Stimulated activated CD8-positive, alpha-beta memory T cell treated with anti-CD3 and anti-CD28 coated beads, Interleukin-2, amount 100 ng/mL, for 1 hour (primary cell): ENCODE data around the gene SPANXA2.
"Not testable (repeated sequence)": the region's sequence is repeated elsewhere in the genome, so short reads cannot be mapped to it uniquely, and the experiment has no call there.

Source experiments
- DNase-seq, 2 donors: peaks; one replicate each; pipeline ENCODE4 v3.0.0-alpha.2; 2020; ENCODE audit warnings: low read depth in 2 of 2

The SPANXA2 gene

GRCh38 chrX:141589408-141589807, at the start of gene SPANXA2:
Gene SPANXA2, plus strand, starts transcription at chrX:141589708. Its CDS starts 60 bp downstream, at chrX:141589768.
- not testable (repeated sequence) for DNase-seq

GRCh38 chrX:141542551-141542950, 47.0 kb upstream of the SPANXA2 start:
- DNase-seq, result not testable (repeated sequence)

- DNase-seq, result not testable (repeated sequence)
Measured at GRCh38 chrX:141584638-141585037, 4.9 kb upstream of the SPANXA2 start, which contains the start of gene SPANXA1. Gene SPANXA1, minus strand, starts transcription at chrX:141584738. Its CDS starts 60 bp downstream, at chrX:141584678.

- no peak for DNase-seq
Measured at GRCh38 chrX:141609111-141609510, 19.6 kb downstream of the SPANXA2 start.

- no peak for DNase-seq
Measured at GRCh38 chrX:141619336-141619735, 29.8 kb downstream of the SPANXA2 start.

- DNase-seq, result no peak
Measured at GRCh38 chrX:141632124-141632523, 42.6 kb downstream of the SPANXA2 start.

GRCh38 chrX:141638550-141638949, 49.0 kb downstream of the SPANXA2 start:
- DNase-seq, result no peak
